Fibroblast of skin of right quadriceps (primary cell): Measurements from ENCODE around the gene TXLNG.

Experiments
- DNase-seq: peaks from one replicate; pipeline ENCODE4 v3.0.0-alpha.2; 2013

Gene TXLNG

GRCh38 chrX:16785247-16786138 lies 773 bp upstream of the TXLNG start:
- no peak for DNase-seq

- DNase-seq = no peak
Observed at GRCh38 chrX:16786791-16787735, 797 bp downstream of the TXLNG start.

GRCh38 chrX:16788477-16788876 lies 2.2 kb downstream of the TXLNG start:
- no peak for DNase-seq

GRCh38 chrX:16796298-16796697 lies 10.0 kb downstream of the TXLNG start:
- DNase-seq = no peak

- DNase-seq = peak; percentile 20
Observed at GRCh38 chrX:16797358-16797757, 11.1 kb downstream of the TXLNG start.

- peak; percentile 34 for DNase-seq
Observed at GRCh38 chrX:16797841-16798240, 11.6 kb downstream of the TXLNG start.

- DNase-seq = no peak
Observed at GRCh38 chrX:16804923-16805464, 18.7 kb downstream of the TXLNG start.

GRCh38 chrX:16807548-16807947 lies 21.3 kb downstream of the TXLNG start:
- no peak for DNase-seq

- DNase-seq = no peak
Observed at GRCh38 chrX:16807976-16808542, 21.8 kb downstream of the TXLNG start.

GRCh38 chrX:16814597-16814996 lies 28.3 kb downstream of the TXLNG start:
- DNase-seq = no peak

- no peak for DNase-seq
Observed at GRCh38 chrX:16819634-16820033, 33.4 kb downstream of the TXLNG start.

GRCh38 chrX:16822723-16823122 lies 36.5 kb downstream of the TXLNG start:
- DNase-seq = peak; percentile 58

- DNase-seq = peak; percentile 37
Observed at GRCh38 chrX:16825264-16826035, 39.2 kb downstream of the TXLNG start.

- DNase-seq = peak; percentile 45
Observed at GRCh38 chrX:16826207-16826606, 39.9 kb downstream of the TXLNG start.

- DNase-seq = no peak
Observed at GRCh38 chrX:16827225-16827624, 41.0 kb downstream of the TXLNG start.

- DNase-seq = peak; percentile 74
Observed at GRCh38 chrX:16828124-16828908, 42.0 kb downstream of the TXLNG start.

GRCh38 chrX:16832301-16832700 lies 46.0 kb downstream of the TXLNG start:
- DNase-seq = peak; percentile 21

- DNase-seq = peak; percentile 27
Observed at GRCh38 chrX:16834806-16835205, 48.5 kb downstream of the TXLNG start.

- DNase-seq = no peak
Observed at GRCh38 chrX:16836371-16836770, 50.1 kb downstream of the TXLNG start.

GRCh38 chrX:16838202-16839066 lies 52.2 kb downstream of the TXLNG start:
- DNase-seq = peak; percentile 80
